Stimulated activated memory B cell treated with anti-CD40 and anti-IgM and Interleukin-4, amounts not matched to agents 10 μg/mL and 1 μg/mL and 100 μg/mL, for 72 hours (primary cell): Measurements from ENCODE around the gene ALAS1.

Source experiments
- ATAC-seq: fragments of 150-1000 bp; cut with Tn5 transposase; 2 replicates; pipeline ENCODE4 v1.10.0; 2021
- H3K27ac Mint-ChIP-seq: one replicate; pipeline ENCODE4 v1.8.0; 2022; ENCODE audit warnings: mild to moderate bottlenecking, mixed read lengths
- H3K27me3 Mint-ChIP-seq: one replicate; pipeline ENCODE4 v1.8.0; 2022; ENCODE audit warnings: mixed read lengths
- H3K36me3 Mint-ChIP-seq: one replicate; pipeline ENCODE4 v1.8.0; 2022; ENCODE audit warnings: mixed read lengths
- H3K4me1 Mint-ChIP-seq: one replicate; pipeline ENCODE4 v1.8.0; 2022; ENCODE audit warnings: mixed read lengths
- H3K4me3 Mint-ChIP-seq: one replicate; pipeline ENCODE4 v1.8.0; 2022; ENCODE audit warnings: mild to moderate bottlenecking, moderate library complexity, mixed read lengths
- H3K9me3 Mint-ChIP-seq: one replicate; pipeline ENCODE4 v1.8.0; 2022; ENCODE audit warnings: mixed read lengths

ALAS1 gene

DNA sequence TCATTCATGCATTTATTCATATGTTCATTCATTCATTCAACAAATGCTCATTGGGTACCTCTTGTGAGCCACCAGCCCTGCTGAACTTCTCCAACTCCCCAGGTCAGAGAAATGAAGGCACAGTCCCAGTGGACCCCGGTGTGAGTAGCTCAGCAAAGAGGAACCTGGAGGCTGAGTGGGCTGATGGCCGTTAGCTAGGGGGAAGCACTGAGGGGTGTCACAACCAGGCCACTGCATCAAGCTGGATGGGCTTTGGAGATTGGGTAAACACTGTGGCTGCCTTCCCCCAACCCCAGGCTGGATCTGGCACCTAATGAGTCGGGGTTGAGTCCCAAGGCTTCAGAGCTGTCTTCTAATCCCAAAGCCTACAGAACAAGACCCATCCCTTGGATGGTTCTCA lies 12.1 kb upstream of the ALAS1 start:
- no peaks in the 10 kb centered on the region for H3K27me3 Mint-ChIP-seq
- no peak overlapping the region for H3K4me3 Mint-ChIP-seq
- H3K9me3 Mint-ChIP-seq, result no peaks in the 10 kb centered on the region
- no peak overlapping the region for H3K27ac Mint-ChIP-seq
- H3K36me3 Mint-ChIP-seq, result no peaks in the 10 kb centered on the region
- ATAC-seq, result no peak
- H3K4me1 Mint-ChIP-seq, result peaks cover 10% of the 10 kb centered on the region

DNA sequence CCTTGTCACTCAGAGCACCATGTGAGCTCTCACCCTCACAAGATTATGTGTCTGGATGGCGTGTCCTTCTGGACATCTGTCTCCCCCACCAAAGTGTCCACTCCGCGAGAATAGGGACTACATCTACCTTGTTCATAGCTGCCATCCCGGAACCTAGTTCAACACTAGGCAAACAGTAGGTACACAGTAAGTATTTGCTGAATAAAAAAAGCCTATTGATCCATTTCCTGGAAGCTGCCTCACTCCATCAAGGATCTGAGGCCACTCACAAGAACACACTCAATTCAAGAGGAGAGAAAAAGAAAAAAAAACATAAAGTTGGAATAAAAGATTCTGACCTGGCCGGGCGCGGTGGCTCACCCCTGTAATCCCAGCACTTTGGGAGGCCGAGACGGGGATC lies 11.2 kb upstream of the ALAS1 start:
- H3K36me3 Mint-ChIP-seq, result no peaks in the 10 kb centered on the region
- H3K27ac Mint-ChIP-seq, result no peak overlapping the region
- H3K9me3 Mint-ChIP-seq, result no peaks in the 10 kb centered on the region
- no peaks in the 10 kb centered on the region for H3K27me3 Mint-ChIP-seq
- no peak for ATAC-seq
- H3K4me1 Mint-ChIP-seq, result peaks cover 9% of the 10 kb centered on the region
- H3K4me3 Mint-ChIP-seq, result no peak overlapping the region

DNA sequence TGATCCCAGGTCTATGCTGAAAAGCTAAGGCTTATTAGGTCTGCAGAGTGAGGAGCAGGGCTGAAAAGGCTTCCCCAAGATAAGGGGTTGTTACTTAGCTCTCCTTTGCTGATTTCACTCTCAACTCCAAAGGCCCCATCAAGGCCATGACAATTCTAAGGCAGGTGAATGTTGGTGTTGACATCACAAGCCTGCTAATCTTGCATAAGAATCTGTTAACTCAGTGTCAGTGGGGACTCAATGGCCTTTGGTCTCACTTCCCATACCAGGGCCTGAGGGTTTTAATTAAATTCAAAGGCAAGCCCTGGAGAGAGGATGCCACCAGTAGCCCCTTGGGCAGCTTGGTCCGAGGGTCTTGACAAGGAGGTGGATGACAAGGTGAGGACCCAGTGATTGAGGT lies 9.4 kb upstream of the ALAS1 start:
- H3K36me3 Mint-ChIP-seq, result no peaks in the 10 kb centered on the region
- H3K27ac Mint-ChIP-seq, result peak overlapping the region; percentile 74
- H3K4me3 Mint-ChIP-seq, result no peak overlapping the region

DNA sequence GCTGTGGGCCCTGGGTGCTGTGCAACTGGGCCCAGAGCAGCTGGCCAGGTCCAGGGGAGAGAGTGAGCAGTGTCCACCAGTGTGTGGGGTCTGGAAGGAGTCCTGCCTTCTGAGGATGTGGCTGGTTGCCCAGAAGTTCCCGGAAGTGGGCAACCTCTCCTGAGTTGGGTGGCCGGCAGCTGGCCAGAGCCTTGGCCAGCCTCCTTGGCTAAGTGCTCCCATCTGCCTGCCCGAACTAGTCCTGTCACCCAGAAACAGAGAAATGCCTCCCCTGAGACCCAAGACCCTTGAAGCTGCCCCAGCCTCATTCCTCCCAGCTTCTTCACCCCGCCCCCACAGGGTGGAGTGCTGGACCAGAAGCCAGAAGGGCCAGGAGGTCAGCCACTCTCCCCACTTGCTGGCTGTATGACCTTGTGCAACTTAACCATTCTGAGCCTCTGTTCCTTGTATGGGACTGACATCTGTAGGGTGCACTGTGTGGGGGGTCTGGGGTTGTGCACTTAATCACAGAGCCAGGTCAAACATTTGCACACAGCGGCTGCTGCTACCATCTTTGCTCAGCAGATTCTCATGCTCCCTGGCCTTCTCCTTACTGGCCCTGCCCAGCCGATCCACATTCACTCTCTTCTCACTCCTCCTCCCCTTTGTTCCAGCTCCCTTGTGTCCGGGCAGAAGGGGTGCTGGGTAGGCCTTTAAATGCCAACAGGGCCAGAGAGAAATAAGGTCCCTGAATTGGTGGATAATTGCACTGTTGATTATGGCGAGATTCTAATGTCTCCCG lies 7.5 kb upstream of the ALAS1 start:
- Mint-ChIP-seq H3K36me3 (no peaks in the 10 kb centered on the region), H3K4me1 (peaks cover 9% of the 10 kb centered on the region), H3K27ac (no peak overlapping the region), H3K27me3 (no peaks in the 10 kb centered on the region), H3K4me3 (no peak overlapping the region), H3K9me3 (no peaks in the 10 kb centered on the region)
- no peak for ATAC-seq

More for the DNA sequence above, 9.4 kb upstream of the ALAS1 start:
- no peaks in the 10 kb centered on the region for H3K27me3 Mint-ChIP-seq
- peaks cover 9% of the 10 kb centered on the region for H3K4me1 Mint-ChIP-seq
- no peaks in the 10 kb centered on the region for H3K9me3 Mint-ChIP-seq
- ATAC-seq, result no peak

DNA sequence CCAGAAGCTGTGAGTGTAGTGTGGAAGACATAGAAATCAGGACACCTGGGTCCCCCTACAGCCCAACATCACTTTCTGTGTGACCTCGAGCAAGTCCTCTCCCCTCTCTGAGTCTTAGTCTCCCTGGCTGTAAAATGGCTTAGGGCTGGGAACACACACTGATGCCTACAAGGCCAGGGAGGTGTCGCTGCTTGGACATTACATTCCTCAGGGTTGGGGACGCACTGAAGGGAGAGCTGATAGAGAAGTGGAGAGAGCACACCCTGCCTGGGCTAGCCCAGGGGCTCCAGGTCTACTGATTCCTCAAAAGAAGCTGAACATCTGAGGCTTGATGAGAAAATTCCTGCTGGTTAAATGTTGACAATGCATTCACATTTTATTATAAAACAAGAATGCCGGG lies 6.3 kb upstream of the ALAS1 start:
- Mint-ChIP-seq H3K9me3 (no peaks in the 10 kb centered on the region), H3K27ac (no peak overlapping the region), H3K4me3 (no peak overlapping the region), H3K27me3 (no peaks in the 10 kb centered on the region), H3K36me3 (no peaks in the 10 kb centered on the region), H3K4me1 (peaks cover 11% of the 10 kb centered on the region)
- no peak for ATAC-seq

DNA sequence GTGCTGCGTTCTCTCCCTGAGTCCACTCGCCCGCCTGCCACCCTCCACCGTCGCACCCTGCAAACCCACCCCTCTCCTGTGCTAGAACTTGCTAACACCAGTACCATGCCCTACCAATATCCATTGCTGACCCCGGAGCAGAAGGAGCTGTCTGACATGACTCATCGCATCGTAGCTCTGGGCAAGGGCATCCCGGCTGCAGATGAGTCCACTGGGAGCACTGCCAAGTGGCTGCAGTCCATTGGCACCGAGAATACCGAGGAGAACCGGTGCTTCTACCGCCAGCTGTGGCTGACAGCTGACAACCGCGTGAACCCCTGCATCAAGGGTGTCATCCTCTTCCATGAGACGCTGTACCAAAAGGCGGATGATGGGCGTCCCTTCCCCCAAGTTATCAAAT lies 4.9 kb upstream of the ALAS1 start:
- Mint-ChIP-seq H3K27me3 (no peaks in the 10 kb centered on the region), H3K9me3 (no peaks in the 10 kb centered on the region), H3K4me3 (no peak overlapping the region), H3K27ac (no peak overlapping the region), H3K36me3 (no peaks in the 10 kb centered on the region), H3K4me1 (peaks cover 24% of the 10 kb centered on the region)
- ATAC-seq, result no peak

DNA sequence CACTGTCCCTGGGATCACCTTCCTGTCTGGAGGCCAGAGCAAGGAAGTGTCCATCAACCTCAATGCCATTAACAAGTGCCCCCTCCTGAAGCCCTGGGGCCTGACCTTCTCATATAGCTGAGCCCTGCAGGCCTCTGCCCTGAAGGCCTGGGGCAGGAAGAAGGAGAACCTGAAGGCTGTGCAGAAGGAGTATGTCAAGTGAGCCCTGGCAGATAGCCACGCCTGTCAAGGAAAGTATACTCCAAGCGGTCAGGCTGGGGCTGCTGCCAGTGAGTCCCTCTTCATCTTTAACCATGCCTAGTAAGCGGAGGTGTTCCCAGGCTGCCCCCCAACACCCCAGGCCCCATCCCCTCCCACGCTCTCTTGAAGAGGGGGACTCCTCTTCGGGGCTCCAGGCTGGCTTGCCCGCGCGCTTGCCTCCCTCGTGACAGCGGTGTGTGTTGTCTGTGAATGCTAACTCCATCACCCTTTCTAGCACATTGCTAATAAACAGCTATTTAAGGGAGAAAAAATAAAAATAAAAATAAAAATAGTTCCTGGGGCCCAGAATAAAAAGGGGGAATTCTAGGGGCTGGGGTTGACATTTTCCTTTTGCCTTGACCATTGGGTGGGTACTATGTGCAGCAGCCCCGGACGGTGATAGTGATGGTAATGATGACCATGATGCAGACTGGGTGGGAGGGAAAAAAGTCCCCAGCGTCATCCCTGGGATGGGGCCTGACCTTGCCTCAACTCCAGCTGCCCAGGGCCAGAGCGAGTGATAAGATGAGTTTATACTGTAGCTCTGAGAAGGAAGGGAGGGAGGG lies 3.3 kb upstream of the ALAS1 start:
- H3K4me1 Mint-ChIP-seq, result peaks cover 27% of the 10 kb centered on the region
- no peak overlapping the region for H3K4me3 Mint-ChIP-seq
- no peaks in the 10 kb centered on the region for H3K27me3 Mint-ChIP-seq
- no peak for ATAC-seq
- no peaks in the 10 kb centered on the region for H3K36me3 Mint-ChIP-seq
- peak overlapping the region; percentile 44 for H3K27ac Mint-ChIP-seq
- no peaks in the 10 kb centered on the region for H3K9me3 Mint-ChIP-seq

DNA sequence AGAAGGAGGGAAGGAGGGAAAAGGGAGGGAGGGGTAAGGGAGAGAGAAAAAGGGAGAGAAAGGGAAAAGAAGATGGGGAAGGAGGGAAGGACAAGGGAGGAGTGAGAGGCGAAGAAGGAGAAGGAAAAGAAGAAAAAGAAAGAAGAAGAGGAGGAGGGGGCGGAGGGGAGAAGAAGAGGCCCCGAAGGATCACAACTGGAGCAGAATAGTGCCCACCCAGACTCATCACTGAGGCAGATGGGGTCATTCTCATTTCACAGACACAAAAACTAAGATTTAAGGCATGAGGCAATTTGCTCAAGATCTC lies 2.7 kb upstream of the ALAS1 start:
- Mint-ChIP-seq H3K9me3 (no peaks in the 10 kb centered on the region), H3K4me1 (peaks cover 32% of the 10 kb centered on the region)

DNA sequence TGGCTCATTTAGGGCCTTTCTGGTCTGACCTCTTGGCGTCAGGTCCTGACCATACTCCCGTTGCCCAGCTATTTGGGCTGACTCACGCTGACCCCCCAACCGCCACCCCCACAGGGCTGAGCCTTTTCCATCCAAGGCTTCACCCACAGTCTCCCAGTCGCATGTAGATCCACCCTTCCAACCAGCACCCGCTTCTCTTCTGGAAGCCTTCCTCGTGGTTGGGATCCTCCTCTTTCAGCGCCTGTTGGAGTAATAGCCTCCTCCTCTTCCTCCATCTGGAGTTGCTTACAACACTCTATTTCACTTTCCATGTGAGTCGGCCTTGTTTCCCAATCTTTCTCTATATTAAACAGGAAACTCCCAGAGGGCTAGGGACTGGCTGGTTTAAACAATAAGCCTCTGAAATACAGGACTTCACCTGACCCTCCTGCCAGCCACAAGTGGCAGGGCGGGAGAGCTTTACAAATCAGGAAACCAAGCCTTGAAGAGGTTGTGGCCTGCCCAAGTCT lies 2.1 kb upstream of the ALAS1 start:
- peaks cover 34% of the 10 kb centered on the region for H3K4me1 Mint-ChIP-seq
- no peak for ATAC-seq
- peaks cover 2% of the 10 kb centered on the region for H3K36me3 Mint-ChIP-seq
- no peak overlapping the region for H3K27ac Mint-ChIP-seq
- H3K4me3 Mint-ChIP-seq, result no peak overlapping the region
- H3K27me3 Mint-ChIP-seq, result no peaks in the 10 kb centered on the region
- H3K9me3 Mint-ChIP-seq, result no peaks in the 10 kb centered on the region

More for the DNA sequence above, 2.7 kb upstream of the ALAS1 start:
- Mint-ChIP-seq H3K36me3 (no peaks in the 10 kb centered on the region), H3K27ac (peak overlapping the region; percentile 44), H3K27me3 (no peaks in the 10 kb centered on the region), H3K4me3 (no peak overlapping the region)
- no peak for ATAC-seq

DNA sequence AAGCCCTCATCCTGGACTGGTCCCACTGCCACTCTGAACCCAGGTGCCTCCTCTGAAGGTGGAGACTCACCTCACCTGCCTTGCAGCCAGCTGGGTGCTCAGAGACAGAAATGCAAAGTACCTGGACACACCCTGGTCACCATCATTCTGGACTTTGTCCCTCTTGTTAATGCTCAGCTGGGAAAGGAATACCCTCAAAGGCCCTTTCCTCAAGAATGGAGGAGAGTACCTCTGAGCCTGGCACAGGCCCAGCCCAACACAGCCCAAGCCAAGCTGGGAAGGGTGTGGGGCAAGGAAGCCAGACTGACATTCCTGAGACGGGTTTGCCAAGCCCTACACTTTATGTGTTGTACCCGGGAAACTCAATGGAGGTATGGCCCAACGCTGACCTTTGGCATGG lies 983 bp upstream of the ALAS1 start:
- Mint-ChIP-seq H3K27ac (peak overlapping the region; percentile 94), H3K36me3 (peaks cover 13% of the 10 kb centered on the region), H3K4me3 (no peak overlapping the region), H3K9me3 (no peaks in the 10 kb centered on the region), H3K27me3 (no peaks in the 10 kb centered on the region), H3K4me1 (peaks cover 44% of the 10 kb centered on the region)
- ATAC-seq, result no peak

DNA sequence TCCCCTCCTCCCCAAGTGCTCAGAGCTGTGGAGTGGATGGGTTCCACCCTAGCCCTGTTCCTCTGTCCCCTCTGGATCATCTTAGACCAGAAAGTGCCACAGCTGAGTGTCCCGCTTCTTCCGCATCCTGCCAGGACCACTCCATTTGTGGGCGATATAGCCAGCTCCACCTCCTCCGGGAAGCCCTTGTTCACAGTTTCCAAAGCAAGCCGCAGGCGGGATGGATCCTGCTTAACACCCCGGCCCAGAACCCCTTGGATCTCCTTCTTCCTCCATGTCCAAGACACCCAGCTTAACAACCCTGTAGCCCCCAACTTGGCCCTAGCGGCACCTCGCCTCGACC lies 490 bp upstream of the ALAS1 start:
- peak overlapping the region; percentile 99 for H3K4me3 Mint-ChIP-seq
- H3K27ac Mint-ChIP-seq, result peak overlapping the region; percentile 94
- peaks cover 18% of the 10 kb centered on the region for H3K36me3 Mint-ChIP-seq
- H3K4me1 Mint-ChIP-seq, result peaks cover 49% of the 10 kb centered on the region
- H3K27me3 Mint-ChIP-seq, result no peaks in the 10 kb centered on the region
- ATAC-seq, result no peak
- H3K9me3 Mint-ChIP-seq, result no peaks in the 10 kb centered on the region

DNA sequence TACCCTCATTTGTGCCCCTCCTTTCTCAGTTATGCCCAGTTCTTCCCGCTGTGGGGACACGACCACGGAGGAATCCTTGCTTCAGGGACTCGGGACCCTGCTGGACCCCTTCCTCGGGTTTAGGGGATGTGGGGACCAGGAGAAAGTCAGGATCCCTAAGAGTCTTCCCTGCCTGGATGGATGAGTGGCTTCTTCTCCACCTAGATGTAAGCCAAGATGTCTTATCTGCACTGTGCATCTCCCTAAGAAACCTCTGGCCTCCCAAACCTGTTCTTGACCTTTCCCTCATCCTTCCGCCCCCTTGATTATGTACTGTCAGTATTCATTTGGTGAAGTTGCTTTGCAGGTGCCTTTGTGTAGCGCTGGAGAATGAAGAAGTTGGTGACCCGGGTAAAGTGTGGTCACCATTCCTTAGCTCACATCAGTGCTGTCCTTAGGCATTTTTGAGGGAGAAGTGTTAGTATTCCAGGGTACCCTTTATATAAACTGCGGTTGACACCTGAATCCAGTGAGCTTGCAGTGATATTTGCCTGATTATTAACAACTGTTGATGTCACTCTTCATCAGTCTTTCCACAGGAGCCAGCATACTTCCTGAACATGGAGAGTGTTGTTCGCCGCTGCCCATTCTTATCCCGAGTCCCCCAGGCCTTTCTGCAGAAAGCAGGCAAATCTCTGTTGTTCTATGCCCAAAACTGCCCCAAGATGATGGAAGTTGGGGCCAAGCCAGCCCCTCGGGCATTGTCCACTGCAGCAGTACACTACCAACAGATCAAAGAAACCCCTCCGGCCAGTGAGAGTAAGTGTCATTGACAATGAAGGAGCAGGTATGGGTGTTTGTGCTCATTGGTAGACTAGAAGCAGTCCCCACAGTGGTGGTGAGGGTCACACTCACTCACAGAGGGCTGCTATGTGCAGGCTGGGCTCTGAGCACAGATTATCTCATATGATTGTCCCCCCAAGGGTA lies 966 bp downstream of the ALAS1 start:
- peaks cover 31% of the 10 kb centered on the region for H3K36me3 Mint-ChIP-seq
- H3K4me3 Mint-ChIP-seq, result peak overlapping the region; percentile 99
- H3K4me1 Mint-ChIP-seq, result peaks cover 58% of the 10 kb centered on the region
- H3K9me3 Mint-ChIP-seq, result no peaks in the 10 kb centered on the region
- peak overlapping the region; percentile 94 for H3K27ac Mint-ChIP-seq
- no peak for ATAC-seq
- H3K27me3 Mint-ChIP-seq, result no peaks in the 10 kb centered on the region

DNA sequence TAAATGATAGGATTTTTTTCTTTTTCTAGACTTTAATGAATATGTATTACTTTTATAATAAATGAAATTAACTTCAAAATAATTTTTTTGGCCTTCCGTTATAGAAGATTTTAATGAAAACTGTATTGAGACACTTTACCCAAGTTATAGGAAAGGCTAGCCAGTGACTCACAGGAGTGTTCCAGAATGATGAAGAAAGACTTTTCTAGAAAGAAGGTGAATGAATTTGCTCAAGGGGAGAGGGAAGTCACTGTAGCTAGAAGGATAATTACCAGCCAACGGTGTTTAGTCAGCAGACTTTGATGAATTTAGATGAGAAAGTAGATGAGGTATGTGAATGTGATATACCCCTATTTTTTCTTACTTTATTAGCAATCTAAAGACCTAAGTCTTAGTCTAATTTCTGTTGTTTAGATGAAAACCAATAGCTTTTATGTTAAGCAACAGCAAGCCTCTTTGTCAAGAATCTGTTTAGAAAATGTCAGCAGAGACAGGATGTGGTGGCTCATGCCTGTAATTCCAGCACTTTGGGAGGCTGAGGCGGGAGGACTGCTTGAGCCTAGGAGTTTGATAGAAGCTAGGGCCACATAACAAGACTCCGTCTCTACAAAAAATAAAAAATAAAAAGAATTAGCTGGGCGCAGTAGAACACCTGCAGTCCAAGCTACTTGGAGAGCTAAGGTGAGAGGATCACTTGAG lies 3.2 kb downstream of the ALAS1 start:
- Mint-ChIP-seq H3K36me3 (peaks cover 42% of the 10 kb centered on the region), H3K9me3 (no peaks in the 10 kb centered on the region), H3K4me1 (peaks cover 58% of the 10 kb centered on the region), H3K27me3 (no peaks in the 10 kb centered on the region), H3K4me3 (no peak overlapping the region), H3K27ac (peak overlapping the region; percentile 36)
- ATAC-seq, result no peak

DNA sequence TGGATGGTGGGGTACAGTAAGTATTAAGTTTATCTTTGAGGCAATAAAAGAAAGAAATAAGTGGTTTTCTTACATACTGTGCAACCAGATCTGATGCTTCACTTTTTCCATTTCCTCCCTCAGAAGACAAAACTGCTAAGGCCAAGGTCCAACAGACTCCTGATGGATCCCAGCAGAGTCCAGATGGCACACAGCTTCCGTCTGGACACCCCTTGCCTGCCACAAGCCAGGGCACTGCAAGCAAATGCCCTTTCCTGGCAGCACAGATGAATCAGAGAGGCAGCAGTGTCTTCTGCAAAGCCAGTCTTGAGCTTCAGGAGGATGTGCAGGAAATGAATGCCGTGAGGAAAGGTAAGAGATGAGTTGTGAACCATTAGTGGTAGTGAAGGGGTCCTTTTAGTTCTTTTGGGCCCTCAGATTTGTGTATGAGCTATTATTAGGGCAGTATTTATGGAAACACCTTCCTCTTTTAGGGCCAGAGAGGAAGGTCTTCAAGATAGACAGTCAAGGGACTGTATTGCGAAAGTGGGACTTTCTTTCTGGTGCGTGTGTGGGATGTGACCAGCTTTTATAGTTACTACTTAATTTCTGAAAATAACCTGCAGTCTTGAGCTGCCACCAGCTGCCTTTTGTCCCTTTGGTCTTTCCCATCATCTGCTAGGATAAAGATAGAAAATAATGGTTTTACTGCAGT lies 4.6 kb downstream of the ALAS1 start:
- Mint-ChIP-seq H3K36me3 (peaks cover 53% of the 10 kb centered on the region), H3K27me3 (no peaks in the 10 kb centered on the region), H3K27ac (peak overlapping the region; percentile 36), H3K4me3 (no peak overlapping the region), H3K4me1 (peaks cover 47% of the 10 kb centered on the region), H3K9me3 (no peaks in the 10 kb centered on the region)
- no peak for ATAC-seq
